Measurements from ENCODE around the gene RIOK3. TPM values are rescaled to one million over a fixed set of nuclear protein-coding genes. Genes with fewer than 3 reads are reported as not detected.
A peak's percentile ranks its signal among the peaks of the same experiment; 100 is the strongest.

The RIOK3 gene
- total RNA-seq, 1 donor from 2014 or later: 54.7 TPM

- no peak overlapping the region for H3K27ac Mint-ChIP-seq (ENCODE audit: unreplicated experiment)
- H3K36me3 Mint-ChIP-seq (ENCODE audit: unreplicated experiment): peaks cover 3% of the 10 kb centered on the region
- peaks cover 13% of the 10 kb centered on the region for H3K4me1 Mint-ChIP-seq (ENCODE audit: unreplicated experiment)
- no peaks in the 10 kb centered on the region for H3K9me3 Mint-ChIP-seq (ENCODE audit: unreplicated experiment)
- no peak for TF ChIP-seq CTCF (IDR thresholded peaks at IDR 0.05)
- H3K27me3 Mint-ChIP-seq (ENCODE audit: unreplicated experiment): peaks cover 2% of the 10 kb centered on the region
- no peak for DNase-seq (ENCODE audit: extremely low spot score, unreplicated experiment)
- H3K4me3 Mint-ChIP-seq (ENCODE audit: unreplicated experiment): peak overlapping the region; percentile 94
These were observed 15.1 kb upstream of the RIOK3 start for GRCh38 chr18:23438046-23438377.

GRCh38 chr18:23438608-23439366, 14.3 kb upstream of the RIOK3 start:
- Mint-ChIP-seq H3K27me3 (ENCODE audit: unreplicated experiment) (peaks cover 2% of the 10 kb centered on the region), H3K27ac (ENCODE audit: unreplicated experiment) (no peak overlapping the region), H3K36me3 (ENCODE audit: unreplicated experiment) (no peaks in the 10 kb centered on the region), H3K4me1 (ENCODE audit: unreplicated experiment) (peaks cover 13% of the 10 kb centered on the region), H3K9me3 (ENCODE audit: unreplicated experiment) (no peaks in the 10 kb centered on the region), H3K4me3 (ENCODE audit: unreplicated experiment) (peak overlapping the region; percentile 16)
- peak; percentile 38 for DNase-seq (ENCODE audit: extremely low spot score, unreplicated experiment)
- no peak for TF ChIP-seq CTCF (IDR thresholded peaks at IDR 0.05)

- TF ChIP-seq CTCF (IDR thresholded peaks at IDR 0.05): no peak
- Mint-ChIP-seq H3K27ac (ENCODE audit: unreplicated experiment) (no peak overlapping the region), H3K4me1 (ENCODE audit: unreplicated experiment) (peaks cover 13% of the 10 kb centered on the region), H3K4me3 (ENCODE audit: unreplicated experiment) (no peak overlapping the region), H3K27me3 (ENCODE audit: unreplicated experiment) (peaks cover 2% of the 10 kb centered on the region), H3K36me3 (ENCODE audit: unreplicated experiment) (no peaks in the 10 kb centered on the region), H3K9me3 (ENCODE audit: unreplicated experiment) (no peaks in the 10 kb centered on the region)
- no peak for DNase-seq (ENCODE audit: extremely low spot score, unreplicated experiment)
These were observed 13.0 kb upstream of the RIOK3 start for GRCh38 chr18:23440131-23440530.

GRCh38 chr18:23442958-23443357, 10.1 kb upstream of the RIOK3 start:
- Mint-ChIP-seq H3K27ac (ENCODE audit: unreplicated experiment) (no peak overlapping the region), H3K4me1 (ENCODE audit: unreplicated experiment) (peaks cover 7% of the 10 kb centered on the region), H3K9me3 (ENCODE audit: unreplicated experiment) (no peaks in the 10 kb centered on the region), H3K4me3 (ENCODE audit: unreplicated experiment) (no peak overlapping the region), H3K27me3 (ENCODE audit: unreplicated experiment) (peaks cover 11% of the 10 kb centered on the region), H3K36me3 (ENCODE audit: unreplicated experiment) (no peaks in the 10 kb centered on the region)
- no peak for TF ChIP-seq CTCF (IDR thresholded peaks at IDR 0.05)
- DNase-seq (ENCODE audit: extremely low spot score, unreplicated experiment): no peak

- Mint-ChIP-seq H3K4me1 (ENCODE audit: unreplicated experiment) (peaks cover 8% of the 10 kb centered on the region), H3K27ac (ENCODE audit: unreplicated experiment) (no peak overlapping the region), H3K27me3 (ENCODE audit: unreplicated experiment) (peaks cover 9% of the 10 kb centered on the region), H3K4me3 (ENCODE audit: unreplicated experiment) (no peak overlapping the region), H3K9me3 (ENCODE audit: unreplicated experiment) (no peaks in the 10 kb centered on the region), H3K36me3 (ENCODE audit: unreplicated experiment) (no peaks in the 10 kb centered on the region)
- TF ChIP-seq CTCF (IDR thresholded peaks at IDR 0.05): no peak
- no peak for DNase-seq (ENCODE audit: extremely low spot score, unreplicated experiment)
These were observed 4.8 kb upstream of the RIOK3 start for GRCh38 chr18:23448291-23448690.

Measured in osteocyte (in vitro differentiated cells).